H1 (cell line): Measurements from ENCODE around the gene ABI3. TPM values are rescaled to one million over a fixed set of nuclear protein-coding genes. Genes with fewer than 3 reads are reported as not detected.

Experiments used
- CTCF ChIA-PET: fragments of 300-600 bp; sonication (Branson Sonifier 250); formaldehyde crosslinking; loops from one replicate; lab custom pipeline; 2021; ENCODE audit not compliant: partially characterized antibody; lab: Charles Lee
- POLR2A ChIA-PET: fragments of 300-600 bp; sonication (Branson Sonifier 250); formaldehyde crosslinking; loops from one replicate; lab custom pipeline; 2021; ENCODE audit warnings: inconsistent platforms; ENCODE audit not compliant: partially characterized antibody; lab: Charles Lee
- DNase-seq, 2 experiments: peaks; one replicate each; pipeline versions ENCODE4 v3.0.0 to v3.0.0-alpha.2; 2010 to 2022; ENCODE audit warnings: low spot score in 2 of 2, low read depth in 1 of 2, mixed read lengths in 1 of 2
- FAIRE-seq: peaks from 2 replicates; lab custom pipeline; 2011; peaks lifted over from hg19 to GRCh38; lab: Jason Lieb, UNC
- H2AFZ ChIP-seq: 2 replicates; pipeline ENCODE4 v1.8.1; 2012; ENCODE audit warnings: low read length, inconsistent platforms
- H2AK5ac ChIP-seq: 2 replicates; pipeline ENCODE4 v1.6.1; 2013; ENCODE audit warnings: low read depth, low read length
- H2BK120ac ChIP-seq: replicated peaks from 2 replicates; pipeline ENCODE3; 2013; ENCODE audit warnings: low read depth, low read length, inconsistent platforms
- H2BK12ac ChIP-seq: 2 replicates; pipeline ENCODE4 v1.6.1; 2013; ENCODE audit warnings: low read depth, low read length
- H2BK15ac ChIP-seq: 2 replicates; pipeline ENCODE4 v1.6.1; 2013; ENCODE audit warnings: low read length
- H2BK20ac ChIP-seq: 2 replicates; pipeline ENCODE4 v1.6.1; 2013; ENCODE audit warnings: low read length
- H2BK5ac ChIP-seq: 2 replicates; pipeline ENCODE4 v1.6.1; 2013; ENCODE audit warnings: low read depth, low read length
- H3K14ac ChIP-seq: 2 replicates; pipeline ENCODE4 v1.6.1; 2013; ENCODE audit warnings: inconsistent platforms; ENCODE audit not compliant: insufficient read length
- H3K18ac ChIP-seq: 2 replicates; pipeline ENCODE4 v1.6.1; 2013; ENCODE audit warnings: low read length; ENCODE audit errors: extremely low read depth
- H3K23ac ChIP-seq: 2 replicates; pipeline ENCODE4 v1.6.1; 2013; ENCODE audit warnings: inconsistent platforms; ENCODE audit not compliant: insufficient read length
- H3K23me2 ChIP-seq: 2 replicates; pipeline ENCODE4 v1.6.1; 2013; ENCODE audit warnings: low read depth, low read length
- H3K27ac ChIP-seq: 2 replicates; pipeline ENCODE4 v1.6.1; 2011; ENCODE audit warnings: low read depth, low read length, inconsistent platforms
- H3K27me3 ChIP-seq, 4 experiments: replicated peaks in 1 of 4; 1 replicate in 1 of 4; 2 replicates in 3 of 4; pipeline versions ENCODE4 v1.6.1 to v1.8.1; 2011 to 2013; ENCODE audit warnings: low read length in 3 of 4, mild to moderate bottlenecking in 3 of 4, inconsistent platforms in 2 of 4, mixed read lengths in 2 of 4, moderate library complexity in 1 of 4; ENCODE audit not compliant: control insufficient read depth in 3 of 4, insufficient read depth in 3 of 4; ENCODE audit errors: extremely low read depth in 1 of 4
- H3K36me3 ChIP-seq, 4 experiments: 2 replicates each; pipeline versions ENCODE4 v1.6.1 to v1.8.1; 2011 to 2013; ENCODE audit warnings: mild to moderate bottlenecking in 4 of 4, low read length in 3 of 4, moderate library complexity in 2 of 4, control low read depth in 1 of 4, inconsistent platforms in 1 of 4; ENCODE audit not compliant: insufficient read depth in 4 of 4, control insufficient read depth in 2 of 4
- H3K4ac ChIP-seq: replicated peaks from 2 replicates; pipeline ENCODE3; 2013; ENCODE audit warnings: low read length, low read depth, mixed read lengths, inconsistent platforms; ENCODE audit not compliant: insufficient read length
- H3K4me1 ChIP-seq, 4 experiments: replicated peaks in 1 of 4; 1 replicate in 1 of 4; 2 replicates in 3 of 4; pipeline versions ENCODE4 v1.6.1 to v1.8.1; 2011 to 2013; ENCODE audit warnings: low read length in 3 of 4, inconsistent platforms in 2 of 4, mixed read lengths in 1 of 4; ENCODE audit not compliant: insufficient read depth in 4 of 4, control insufficient read depth in 3 of 4
- H3K4me2 ChIP-seq, 2 experiments: 2 replicates each; pipeline versions ENCODE4 v1.6.1 to v1.8.1; 2011 to 2013; ENCODE audit warnings: low read depth in 2 of 2, low read length in 2 of 2, control low read depth in 1 of 2, inconsistent platforms in 1 of 2, mild to moderate bottlenecking in 1 of 2; ENCODE audit not compliant: insufficient read depth in 1 of 2
- H3K4me3 ChIP-seq, 4 experiments: fragments of 200-600, 300-600 bp in 1 of 4; sonication (generic), shearing (Covaris generic), sonication (Bioruptor Twin) in 1 of 4; 2 replicates each; pipeline versions ENCODE4 v1.5.1 to v1.8.1; 2011 to 2016; ENCODE audit warnings: low read length in 4 of 4, low read depth in 3 of 4, control low read depth in 2 of 4, inconsistent platforms in 2 of 4, mild to moderate bottlenecking in 2 of 4, mixed read lengths in 1 of 4, moderate library complexity in 1 of 4; ENCODE audit not compliant: insufficient read depth in 2 of 4; ENCODE audit errors: extremely low read depth in 1 of 4
- H3K56ac ChIP-seq: replicated peaks from 2 replicates; pipeline ENCODE3; 2013; ENCODE audit warnings: low read depth, mild to moderate bottlenecking, mixed read lengths, low read length, inconsistent platforms; ENCODE audit not compliant: insufficient read length
- H3K79me1 ChIP-seq: 2 replicates; pipeline ENCODE4 v1.6.1; 2013; ENCODE audit warnings: low read depth, low read length, control low read depth
- H3K79me2 ChIP-seq, 2 experiments: 2 replicates each; pipeline versions ENCODE4 v1.6.1 to v1.8.1; 2012 to 2013; ENCODE audit warnings: low read length in 2 of 2, mild to moderate bottlenecking in 2 of 2, inconsistent platforms in 1 of 2; ENCODE audit not compliant: insufficient read depth in 2 of 2, control insufficient read depth in 1 of 2
- H3K9ac ChIP-seq, 4 experiments: replicated peaks in 1 of 4; 1 replicate in 1 of 4; 2 replicates in 3 of 4; pipeline versions ENCODE4 v1.6.1 to v1.8.1; 2011 to 2013; ENCODE audit warnings: low read depth in 3 of 4, low read length in 3 of 4, control low read depth in 2 of 4, mild to moderate bottlenecking in 2 of 4, moderate library complexity in 2 of 4, inconsistent platforms in 1 of 4; ENCODE audit errors: extremely low read depth in 1 of 4
- H3K9me3 ChIP-seq, 2 experiments: 2 replicates each; pipeline versions ENCODE4 v1.6.1 to v1.8.1; 2012 to 2013; ENCODE audit warnings: mild to moderate bottlenecking in 2 of 2, moderate library complexity in 2 of 2, control low read depth in 1 of 2, inconsistent platforms in 1 of 2, low read depth in 1 of 2, low read length in 1 of 2, mixed read lengths in 1 of 2; ENCODE audit not compliant: insufficient read depth in 2 of 2
- H4K20me1 ChIP-seq, 2 experiments: replicated peaks in 1 of 2; 2 replicates each; pipeline versions ENCODE3 to v1.8.1; 2011 to 2013; ENCODE audit warnings: inconsistent platforms in 2 of 2, low read length in 2 of 2, mild to moderate bottlenecking in 1 of 2; ENCODE audit not compliant: insufficient read depth in 2 of 2, control insufficient read depth in 1 of 2
- H4K5ac ChIP-seq: 2 replicates; pipeline ENCODE4 v1.6.1; 2013; ENCODE audit warnings: low read length, low read depth, mixed read lengths, inconsistent platforms; ENCODE audit not compliant: insufficient read length
- H4K8ac ChIP-seq: 2 replicates; pipeline ENCODE4 v1.8.0; 2013; ENCODE audit warnings: mild to moderate bottlenecking, moderate library complexity, low read length, inconsistent platforms; ENCODE audit not compliant: insufficient read depth; ENCODE audit errors: extremely low read depth
- H4K91ac ChIP-seq: replicated peaks from 2 replicates; pipeline ENCODE3; 2013; ENCODE audit warnings: low read length, mixed read lengths, inconsistent platforms; ENCODE audit not compliant: insufficient read length
- ASH2L ChIP-seq: fragments of 200-600, 300-600 bp; sonication (generic); IDR thresholded peaks from one replicate; pipeline ENCODE4 v1.7.1; 2017; ENCODE audit warnings: low read length
- CEBPB ChIP-seq: IDR thresholded peaks from 2 replicates; pipeline ENCODE4 v1.6.1; 2012; ENCODE audit warnings: low read depth, low read length
- CHD1 ChIP-seq: IDR thresholded peaks from 2 replicates; pipeline ENCODE4 v1.6.1; 2012; ENCODE audit warnings: low read depth, low read length, improper control_type of control experiment
- EGR1 ChIP-seq: IDR thresholded peaks from 2 replicates; pipeline ENCODE4 v1.6.1; 2011; ENCODE audit warnings: low read depth, low read length, borderline replicate concordance
- GTF2F1 ChIP-seq: IDR thresholded peaks from 2 replicates; pipeline ENCODE4 v1.6.1; 2012; ENCODE audit warnings: low read depth, low read length, improper control_type of control experiment, borderline replicate concordance
- JUND ChIP-seq: IDR thresholded peaks from 2 replicates; pipeline ENCODE4 v1.6.1; 2011; ENCODE audit warnings: mild to moderate bottlenecking, improper control_type of control experiment, low read length
- POLR2A ChIP-seq, 2 experiments: IDR thresholded peaks; 1 replicate in 1 of 2; 2 replicates in 1 of 2; pipeline ENCODE4 v1.6.1; 2011; ENCODE audit warnings: low read depth in 2 of 2, low read length in 2 of 2, mild to moderate bottlenecking in 2 of 2; ENCODE audit errors: control extremely low read depth in 1 of 2
- RAD21 ChIP-seq, 2 experiments: IDR thresholded peaks in 1 of 2; conservative IDR thresholded peaks in 1 of 2; 2 replicates each; pipeline ENCODE4 v1.6.1; 2011; ENCODE audit warnings: low read depth in 2 of 2, low read length in 2 of 2, improper control_type of control experiment in 1 of 2, inconsistent platforms in 1 of 2, mild to moderate bottlenecking in 1 of 2, moderate library complexity in 1 of 2
- SP1 ChIP-seq: IDR thresholded peaks from 2 replicates; pipeline ENCODE4 v1.6.1; 2011; ENCODE audit warnings: low read depth, low read length
- TAF1 ChIP-seq: IDR thresholded peaks from 2 replicates; pipeline ENCODE4 v1.6.1; 2011; ENCODE audit warnings: mild to moderate bottlenecking, low read depth, low read length
- TCF12 ChIP-seq: IDR thresholded peaks from 2 replicates; pipeline ENCODE4 v1.6.1; 2011; ENCODE audit warnings: low read depth, mild to moderate bottlenecking, low read length
- TEAD4 ChIP-seq: IDR thresholded peaks from 2 replicates; pipeline ENCODE4 v1.6.1; 2012; ENCODE audit warnings: low read depth, low read length, inconsistent platforms, mixed read lengths
- WGBS, 2 experiments: shearing (Covaris generic) in 1 of 2; methylation state at CpG; one replicate each; pipeline versions ENCODE4 v1.1.6 to v1.1.7; 2013 to 2015; ENCODE audit warnings: low lambda C conversion rate in 2 of 2, mixed read lengths in 2 of 2, inconsistent platforms in 1 of 2, low coverage in 1 of 2, missing lambda C conversion rate in 1 of 2; ENCODE audit not compliant: insufficient replicate concordance in 2 of 2, insufficient coverage in 1 of 2, insufficient read length in 1 of 2; ENCODE audit errors: extremely low coverage in 1 of 2, missing lambda C conversion rate in 1 of 2; 5-methylcytosine and 5-hydroxymethylcytosine counted together
- polyA plus RNA-seq, 7 experiments: library from polyadenylated mRNA; depleted of rRNA in 3 of 7; stranded (reverse) in 5 of 7; unstranded in 2 of 7; fragments of >200 nt in 5 of 7; fragments of 200-250 nt in 2 of 7; gene quantifications; 1 replicate in 5 of 7; 2 replicates in 1 of 7; 4 replicates in 1 of 7; pipeline versions ENCODE4 v1.2.1 to v1.2.3, GENCODE V29; 2011 to 2013; ENCODE audit warnings: missing spikeins in 2 of 7, mixed read lengths in 2 of 7
- total RNA-seq: library from RNA; stranded (reverse); fragmentation: NEBNext Ultra II Directional; extraction: Animal tissue kit (Norgen Biotek cat#: 25700); gene quantifications from 2 replicates; pipeline ENCODE4 v1.2.1, GENCODE V29; 2021
- TF ChIP-seq, protein P1 (sequence below): IDR thresholded peaks from 2 replicates; pipeline ENCODE4 v1.6.1; 2011; ENCODE audit warnings: low read length, improper control_type of control experiment
- TF ChIP-seq, protein P2 (sequence below): IDR thresholded peaks from 2 replicates; pipeline ENCODE4 v1.6.1; 2011; ENCODE audit warnings: low read depth, mild to moderate bottlenecking, low read length; ENCODE audit not compliant: insufficient read depth

Gene ABI3
- total and polyA plus RNA-seq, 2 of the 8 experiments (the other 6 are each of a cell fraction or from before 2014, with no cell fraction given): 1.3 to 2.5 TPM

DNA sequence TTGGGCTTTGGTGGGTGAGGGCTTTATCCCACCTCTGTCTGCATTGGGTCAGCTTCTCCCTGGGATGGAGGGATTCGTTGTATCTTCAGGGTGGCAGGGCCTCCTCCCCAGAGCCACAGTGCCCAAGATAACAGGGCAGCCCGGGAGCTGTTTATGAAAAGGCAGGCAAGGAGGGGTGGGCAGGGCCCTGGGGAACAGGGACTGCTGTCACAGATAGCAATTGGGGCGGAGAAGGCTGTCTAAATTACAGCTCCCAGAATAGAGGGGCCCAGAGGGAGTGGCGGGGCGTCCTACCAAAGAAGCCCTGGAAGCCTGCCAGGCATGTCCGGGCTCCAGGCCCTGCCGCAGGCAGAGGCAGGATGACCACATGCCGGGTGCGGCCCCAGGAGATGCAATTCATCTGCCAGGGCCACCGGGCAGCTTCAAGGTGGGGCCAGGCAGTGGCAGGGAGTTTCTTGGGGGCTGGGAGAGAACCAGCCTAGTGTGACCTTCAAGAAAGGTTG lies 38.8 kb downstream of the ABI3 start:
- Histone ChIP-seq H3K23ac (no peak overlapping the region), H3K4me2 (no peak overlapping the region), H3K4ac (no peak overlapping the region), H3K27me3 (no peaks in the 10 kb centered on the region), H2BK12ac (no peak overlapping the region; the same call in 1 of the 2 replicates), H4K8ac (no peak overlapping the region), H3K18ac (no peak overlapping the region), H3K27ac (no peak overlapping the region), H3K4me3 (no peak overlapping the region), H3K9me3 (no peaks in the 10 kb centered on the region), H3K56ac (no peak overlapping the region), H3K14ac (no peak overlapping the region), H3K9ac (no peak overlapping the region), H3K79me2 (no peaks in the 10 kb centered on the region), H3K4me1 (no peaks in the 10 kb centered on the region; a peak in 1 of 7 replicates), H2BK20ac (no peak overlapping the region), H3K23me2 (no peaks in the 10 kb centered on the region), H2BK15ac (no peak overlapping the region), H3K36me3 (no peaks in the 10 kb centered on the region), H2BK5ac (no peak overlapping the region), H2BK120ac (no peak overlapping the region), H4K20me1 (no peaks in the 10 kb centered on the region), H4K5ac (no peak overlapping the region), H2AFZ (no peak overlapping the region), H4K91ac (no peak overlapping the region), H2AK5ac (no peak overlapping the region), H3K79me1 (no peaks in the 10 kb centered on the region)
- DNase-seq (no peak), FAIRE-seq (no peak)
- CTCF ChIA-PET: interaction anchor here (0.6 to 1.7 kb wide), 5 partner anchors 11 to 159 kb away, joined by 3 to 5 read pairs (median 3); no protein-coding TSS in a partner anchor
- POLR2A ChIA-PET: interaction anchor here (1.2 to 1.6 kb wide), 2 partner anchors 13 to 66 kb away, joined by 3 to 4 read pairs; no protein-coding TSS in a partner anchor
- WGBS, 2 experiments: 83% methylated on average over 10 of the region's 10 CpGs; no CpG with 5 or more reads in 1 of the 2 experiments
- TF ChIP-seq TEAD4 (no peak), CEBPB (no peak), EGR1 (no peak), TAF1 (no peak), TCF12 (no peak), ASH2L (no peak), POLR2A (IDR thresholded peaks at IDR 0.05; ENCODE audit: control extremely low read depth in 1 of 2, low read depth in 2 of 2, low read length in 2 of 2) (no peak), SP1 (no peak), CHD1 (no peak), GTF2F1 (no peak), JUND (no peak), RAD21 (IDR thresholded peaks at IDR 0.05 in 1 of 2, conservative IDR thresholded peaks at IDR 0.05 in 1 of 2; ENCODE audit: low read depth in 2 of 2, low read length in 2 of 2) (no peak)
- TF ChIP-seq, protein P1, sequence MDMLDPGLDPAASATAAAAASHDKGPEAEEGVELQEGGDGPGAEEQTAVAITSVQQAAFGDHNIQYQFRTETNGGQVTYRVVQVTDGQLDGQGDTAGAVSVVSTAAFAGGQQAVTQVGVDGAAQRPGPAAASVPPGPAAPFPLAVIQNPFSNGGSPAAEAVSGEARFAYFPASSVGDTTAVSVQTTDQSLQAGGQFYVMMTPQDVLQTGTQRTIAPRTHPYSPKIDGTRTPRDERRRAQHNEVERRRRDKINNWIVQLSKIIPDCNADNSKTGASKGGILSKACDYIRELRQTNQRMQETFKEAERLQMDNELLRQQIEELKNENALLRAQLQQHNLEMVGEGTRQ: no peak
- TF ChIP-seq, protein P2, sequence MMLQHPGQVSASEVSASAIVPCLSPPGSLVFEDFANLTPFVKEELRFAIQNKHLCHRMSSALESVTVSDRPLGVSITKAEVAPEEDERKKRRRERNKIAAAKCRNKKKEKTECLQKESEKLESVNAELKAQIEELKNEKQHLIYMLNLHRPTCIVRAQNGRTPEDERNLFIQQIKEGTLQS: no peak
